GM12891 (cell line): ENCODE results near the gene SYNDIG1.
"Not testable (repeated sequence)": the region's sequence is repeated elsewhere in the genome, so short reads cannot be mapped to it uniquely, and the experiment has no call there.

ENCODE experiments used
- DNase-seq: peaks from one replicate; pipeline ENCODE4 v3.0.0; 2011; ENCODE audit warnings: low spot score; ENCODE audit not compliant: insufficient read length
- FAIRE-seq: peaks from 2 replicates; lab custom pipeline; 2011; peaks lifted over from hg19 to GRCh38; lab: Jason Lieb, UNC
- PAX5 ChIP-seq: IDR thresholded peaks from 2 replicates; pipeline ENCODE4 v1.6.1; 2011; ENCODE audit warnings: low read length, moderate library complexity, mild to moderate bottlenecking; ENCODE audit not compliant: insufficient read depth, severe bottlenecking
- POLR2A ChIP-seq: IDR thresholded peaks from 2 replicates; pipeline ENCODE4 v1.6.1; 2011; ENCODE audit warnings: low read depth, low read length, control low read depth
- POLR2AphosphoS5 ChIP-seq: IDR thresholded peaks from 2 replicates; pipeline ENCODE4 v1.6.1; 2011; ENCODE audit warnings: low read depth, low read length, control low read depth
- POU2F2 ChIP-seq: IDR thresholded peaks from 2 replicates; pipeline ENCODE4 v1.6.1; 2011; ENCODE audit warnings: low read depth, mild to moderate bottlenecking, control low read depth, low read length, moderate library complexity
- SPI1 ChIP-seq: IDR thresholded peaks from 2 replicates; pipeline ENCODE4 v1.6.1; 2011; ENCODE audit warnings: low read depth, low read length, control low read depth
- TAF1 ChIP-seq: IDR thresholded peaks from 2 replicates; pipeline ENCODE4 v1.6.1; 2011; ENCODE audit warnings: low read depth, low read length, control low read depth

The SYNDIG1 gene

GRCh38 chr20:24617080-24617432 is 147.6 kb downstream of the SYNDIG1 start:
- no peak for FAIRE-seq
- TF ChIP-seq POLR2AphosphoS5, result no peak
- TF ChIP-seq POU2F2, result no peak
- TF ChIP-seq PAX5, result no peak
- no peak for TF ChIP-seq POLR2A
- no peak for TF ChIP-seq SPI1
- TF ChIP-seq TAF1, result no peak
- no peak for DNase-seq

GRCh38 chr20:24617757-24618450 is 148.5 kb downstream of the SYNDIG1 start:
- no peak for TF ChIP-seq SPI1
- no peak for TF ChIP-seq PAX5
- no peak for TF ChIP-seq POLR2AphosphoS5
- no peak for TF ChIP-seq TAF1
- TF ChIP-seq POU2F2, result no peak
- TF ChIP-seq POLR2A, result no peak
- DNase-seq (no peak), FAIRE-seq (no peak)

- no peak for FAIRE-seq
- DNase-seq, result no peak
- TF ChIP-seq POU2F2 (no peak), PAX5 (no peak), SPI1 (no peak), POLR2AphosphoS5 (no peak), TAF1 (no peak), POLR2A (no peak)
These were observed 149.3 kb downstream of the SYNDIG1 start for GRCh38 chr20:24618739-24619138.

- no peak for FAIRE-seq
- no peak for DNase-seq
- TF ChIP-seq POLR2A (no peak), POU2F2 (no peak)
These were observed 149.8 kb downstream of the SYNDIG1 start for GRCh38 chr20:24619212-24619611.

GRCh38 chr20:24620937-24621519 is 151.6 kb downstream of the SYNDIG1 start:
- TF ChIP-seq POU2F2 (no peak), POLR2A (no peak)
- FAIRE-seq (no peak), DNase-seq (no peak)

- no peak for FAIRE-seq
- no peak for DNase-seq
- TF ChIP-seq PAX5, result no peak
- no peak for TF ChIP-seq POLR2A
- no peak for TF ChIP-seq SPI1
- no peak for TF ChIP-seq POU2F2
- TF ChIP-seq POLR2AphosphoS5, result no peak
- TF ChIP-seq TAF1, result no peak
These were observed 153.4 kb downstream of the SYNDIG1 start for GRCh38 chr20:24622856-24623255.

- DNase-seq, FAIRE-seq: not testable (repeated sequence)
These were observed 156.7 kb downstream of the SYNDIG1 start for GRCh38 chr20:24626141-24626540.

GRCh38 chr20:24627291-24627690 is 157.9 kb downstream of the SYNDIG1 start:
- FAIRE-seq, result no peak

GRCh38 chr20:24627926-24628325 is 158.5 kb downstream of the SYNDIG1 start:
- no peak for TF ChIP-seq POLR2A
- no peak for TF ChIP-seq PAX5
- TF ChIP-seq POU2F2, result no peak
- TF ChIP-seq TAF1, result no peak
- TF ChIP-seq POLR2AphosphoS5, result no peak
- TF ChIP-seq SPI1, result no peak
- DNase-seq, result no peak
- FAIRE-seq, result no peak

More at GRCh38 chr20:24627291-24627690, 157.9 kb downstream of the SYNDIG1 start:
- no peak for DNase-seq
- TF ChIP-seq SPI1 (no peak), PAX5 (no peak), POU2F2 (no peak), TAF1 (no peak), POLR2AphosphoS5 (no peak), POLR2A (no peak)

- no peak for TF ChIP-seq PAX5
- no peak for TF ChIP-seq SPI1
- TF ChIP-seq POLR2A, result no peak
- no peak for TF ChIP-seq POLR2AphosphoS5
- TF ChIP-seq TAF1, result no peak
- no peak for TF ChIP-seq POU2F2
- no peak for FAIRE-seq
- no peak for DNase-seq
These were observed 159.6 kb downstream of the SYNDIG1 start for GRCh38 chr20:24628985-24629384.

GRCh38 chr20:24629668-24630067 is 160.2 kb downstream of the SYNDIG1 start:
- DNase-seq (no peak), FAIRE-seq (no peak)

More at GRCh38 chr20:24629668-24630067, 160.2 kb downstream of the SYNDIG1 start:
- TF ChIP-seq TAF1, result no peak
- no peak for TF ChIP-seq POLR2AphosphoS5
- no peak for TF ChIP-seq POLR2A
- TF ChIP-seq SPI1, result no peak
- TF ChIP-seq POU2F2, result no peak
- TF ChIP-seq PAX5, result no peak
